ENCODE data around the gene DLGAP3.

DNA sequence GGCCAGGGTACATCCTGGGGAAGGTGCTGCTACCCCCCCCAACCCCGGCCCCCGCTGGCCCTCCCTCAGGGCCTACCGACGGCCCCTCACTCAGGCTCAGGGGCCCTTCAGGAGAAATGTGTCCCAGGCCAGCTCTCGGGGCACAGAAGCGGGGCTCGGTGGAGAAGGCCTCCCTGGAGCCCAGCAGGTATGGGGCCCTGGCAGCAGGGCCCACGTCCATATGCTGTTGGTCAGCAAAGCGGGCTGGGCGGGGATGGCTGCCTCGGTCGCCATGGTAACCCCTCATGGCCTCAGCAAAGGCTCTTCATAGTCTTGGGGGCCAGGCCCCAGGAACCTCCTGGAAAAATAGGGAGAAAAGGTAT lies 24.4 kb downstream of the DLGAP3 start:
- TF ChIP-seq, protein P1, sequence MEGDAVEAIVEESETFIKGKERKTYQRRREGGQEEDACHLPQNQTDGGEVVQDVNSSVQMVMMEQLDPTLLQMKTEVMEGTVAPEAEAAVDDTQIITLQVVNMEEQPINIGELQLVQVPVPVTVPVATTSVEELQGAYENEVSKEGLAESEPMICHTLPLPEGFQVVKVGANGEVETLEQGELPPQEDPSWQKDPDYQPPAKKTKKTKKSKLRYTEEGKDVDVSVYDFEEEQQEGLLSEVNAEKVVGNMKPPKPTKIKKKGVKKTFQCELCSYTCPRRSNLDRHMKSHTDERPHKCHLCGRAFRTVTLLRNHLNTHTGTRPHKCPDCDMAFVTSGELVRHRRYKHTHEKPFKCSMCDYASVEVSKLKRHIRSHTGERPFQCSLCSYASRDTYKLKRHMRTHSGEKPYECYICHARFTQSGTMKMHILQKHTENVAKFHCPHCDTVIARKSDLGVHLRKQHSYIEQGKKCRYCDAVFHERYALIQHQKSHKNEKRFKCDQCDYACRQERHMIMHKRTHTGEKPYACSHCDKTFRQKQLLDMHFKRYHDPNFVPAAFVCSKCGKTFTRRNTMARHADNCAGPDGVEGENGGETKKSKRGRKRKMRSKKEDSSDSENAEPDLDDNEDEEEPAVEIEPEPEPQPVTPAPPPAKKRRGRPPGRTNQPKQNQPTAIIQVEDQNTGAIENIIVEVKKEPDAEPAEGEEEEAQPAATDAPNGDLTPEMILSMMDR (IDR thresholded peaks at IDR 0.05), result no peak
- TF ChIP-seq POLR2A (IDR thresholded peaks at IDR 0.05), result no peak
- no peak for TF ChIP-seq POLR2AphosphoS5 (IDR thresholded peaks at IDR 0.05)
- no peak for TF ChIP-seq EP300 (IDR thresholded peaks at IDR 0.05)

Measured in suprapubic skin (tissue), 4 donors.